Measurements from ENCODE around the gene SLC25A4. TPM values are rescaled to one million over a fixed set of nuclear protein-coding genes. Genes with fewer than 3 reads are reported as not detected.

The SLC25A4 gene
- total and polyA plus RNA-seq, 5 donors from 2014 or later: 2.5 to 8.8 (median 6.6) TPM

DNA sequence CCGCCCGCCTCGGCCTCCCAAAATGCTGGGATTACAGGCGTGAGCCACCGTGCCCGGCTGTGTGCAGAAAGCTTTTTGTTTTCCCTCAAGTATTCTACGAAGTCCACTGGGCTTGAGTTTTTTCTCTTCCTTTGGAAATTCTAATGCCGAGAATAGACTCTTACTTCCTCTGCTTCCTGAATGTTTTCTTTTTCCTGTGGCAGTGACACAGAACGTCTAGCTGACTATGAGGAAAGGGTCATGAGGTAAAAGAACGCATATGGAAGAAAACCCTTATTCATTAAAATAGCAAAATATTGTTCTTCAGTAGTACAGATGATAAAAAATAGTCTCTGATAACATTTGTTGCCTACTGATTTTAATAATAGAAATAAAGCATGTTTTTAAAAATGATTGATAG lies 4.9 kb upstream of the SLC25A4 start:
- no peak for ATAC-seq (ENCODE audit: low read depth in 2 of 2)
- Mint-ChIP-seq H3K27me3 (peaks cover 56% of the 10 kb centered on the region), H3K27ac (no peak overlapping the region), H3K36me3 (no peaks in the 10 kb centered on the region), H3K4me3 (no peak overlapping the region), H3K9me3 (peaks cover 0 to 1% (median 0%) of the 10 kb centered on the region in 7 donors), H3K4me1 (peaks cover 5 to 13% (median 12%) of the 10 kb centered on the region in 4 donors)
- Histone ChIP-seq H3K36me3 (ENCODE audit: control insufficient read depth, insufficient read depth, low read length) (no peaks in the 10 kb centered on the region), H3K4me3 (ENCODE audit: low read depth, low read length) (no peak overlapping the region), H3K27me3 (ENCODE audit: control insufficient read depth, insufficient read depth, low read length) (peaks cover 22% of the 10 kb centered on the region), H3K9me3 (ENCODE audit: control insufficient read depth in 2 of 2, low read length in 2 of 2) (no peaks in the 10 kb centered on the region), H3K4me1 (ENCODE audit: control insufficient read depth, insufficient read depth, low read length, poor library complexity, severe bottlenecking) (peaks cover 9% of the 10 kb centered on the region), H3K27ac (ENCODE audit: insufficient read depth, low read length, poor library complexity, severe bottlenecking) (no peak overlapping the region)
- DNase-seq: no peak

DNA sequence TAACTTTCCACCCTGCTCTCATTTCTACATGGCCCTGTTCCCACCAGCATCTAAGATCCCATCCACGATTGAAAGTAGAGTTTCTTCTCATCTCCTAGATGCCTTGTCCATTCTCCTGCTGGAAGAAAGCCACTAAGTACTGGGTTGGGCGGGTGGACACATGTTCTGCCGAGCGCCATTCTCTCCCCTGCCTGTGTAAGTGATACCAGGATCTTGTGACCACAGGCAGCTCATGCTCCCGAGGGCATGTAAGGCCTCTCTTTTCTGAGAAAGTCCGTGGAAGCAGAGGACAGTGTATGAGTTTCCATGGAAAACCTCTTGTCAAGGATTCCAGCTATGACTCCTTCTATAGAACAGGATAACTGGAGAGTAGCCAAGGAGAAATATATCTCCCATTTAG lies 3.3 kb upstream of the SLC25A4 start:
- no peak overlapping the region for H3K4me3 ChIP-seq (ENCODE audit: low read depth, low read length)
- no peaks in the 10 kb centered on the region for H3K9me3 ChIP-seq (ENCODE audit: control insufficient read depth in 2 of 2, low read length in 2 of 2)
- no peak overlapping the region for H3K27ac Mint-ChIP-seq
- H3K27me3 ChIP-seq (ENCODE audit: control insufficient read depth, insufficient read depth, low read length): peaks cover 25% of the 10 kb centered on the region
- H3K4me3 Mint-ChIP-seq: peak overlapping the region in 1 of 4 donors; percentile 43
- H3K4me1 ChIP-seq (ENCODE audit: control insufficient read depth, insufficient read depth, low read length, poor library complexity, severe bottlenecking): peaks cover 9% of the 10 kb centered on the region
- H3K27ac ChIP-seq (ENCODE audit: insufficient read depth, low read length, poor library complexity, severe bottlenecking): no peak overlapping the region
- H3K4me1 Mint-ChIP-seq: peaks cover 11 to 16% (median 12%) of the 10 kb centered on the region in 4 donors
- ATAC-seq (ENCODE audit: low read depth in 2 of 2): no peak
- no peaks in the 10 kb centered on the region for H3K36me3 ChIP-seq (ENCODE audit: control insufficient read depth, insufficient read depth, low read length)
- H3K36me3 Mint-ChIP-seq: no peaks in the 10 kb centered on the region
- peaks cover 0 to 2% (median 0%) of the 10 kb centered on the region in 7 donors for H3K9me3 Mint-ChIP-seq
- DNase-seq: no peak
- H3K27me3 Mint-ChIP-seq: peaks cover 53% of the 10 kb centered on the region

DNA sequence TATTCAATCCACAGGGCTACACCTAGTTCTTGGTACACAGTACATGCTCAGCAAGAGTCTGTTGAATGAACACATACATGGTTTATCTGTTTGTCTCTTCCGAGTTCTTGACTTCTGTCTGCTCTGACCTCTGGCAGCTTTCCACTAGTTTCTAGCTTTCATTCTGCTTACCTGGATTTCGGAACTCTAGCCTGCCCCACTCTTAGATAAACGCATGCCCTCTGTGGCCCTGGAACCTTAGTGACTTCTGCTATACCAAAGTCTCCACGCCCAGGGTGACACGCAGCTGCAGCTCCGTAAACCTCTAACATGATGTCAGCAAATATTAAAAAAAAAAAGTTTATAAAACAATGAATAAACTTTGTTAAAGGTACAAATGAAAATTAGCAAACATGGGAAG lies 1.3 kb upstream of the SLC25A4 start:
- H3K4me1 Mint-ChIP-seq: peaks cover 11 to 23% (median 12%) of the 10 kb centered on the region in 4 donors
- peak overlapping the region in 1 of 4 donors; percentile 92 for H3K4me3 Mint-ChIP-seq
- no peaks in the 10 kb centered on the region for H3K36me3 Mint-ChIP-seq
- no peak overlapping the region for H3K27ac Mint-ChIP-seq
- H3K9me3 Mint-ChIP-seq: peaks cover 0 to 2% (median 0%) of the 10 kb centered on the region in 7 donors
- peaks cover 54% of the 10 kb centered on the region for H3K27me3 Mint-ChIP-seq
- no peak overlapping the region for H3K27ac ChIP-seq (ENCODE audit: insufficient read depth, low read length, poor library complexity, severe bottlenecking)
- H3K36me3 ChIP-seq (ENCODE audit: control insufficient read depth, insufficient read depth, low read length): no peaks in the 10 kb centered on the region
- peaks cover 22% of the 10 kb centered on the region for H3K27me3 ChIP-seq (ENCODE audit: control insufficient read depth, insufficient read depth, low read length)
- DNase-seq (no peak), ATAC-seq (ENCODE audit: low read depth in 2 of 2) (no peak)
- no peaks in the 10 kb centered on the region for H3K9me3 ChIP-seq (ENCODE audit: control insufficient read depth in 2 of 2, low read length in 2 of 2)
- H3K4me3 ChIP-seq (ENCODE audit: low read depth, low read length): no peak overlapping the region
- H3K4me1 ChIP-seq (ENCODE audit: control insufficient read depth, insufficient read depth, low read length, poor library complexity, severe bottlenecking): peaks cover 9% of the 10 kb centered on the region

DNA sequence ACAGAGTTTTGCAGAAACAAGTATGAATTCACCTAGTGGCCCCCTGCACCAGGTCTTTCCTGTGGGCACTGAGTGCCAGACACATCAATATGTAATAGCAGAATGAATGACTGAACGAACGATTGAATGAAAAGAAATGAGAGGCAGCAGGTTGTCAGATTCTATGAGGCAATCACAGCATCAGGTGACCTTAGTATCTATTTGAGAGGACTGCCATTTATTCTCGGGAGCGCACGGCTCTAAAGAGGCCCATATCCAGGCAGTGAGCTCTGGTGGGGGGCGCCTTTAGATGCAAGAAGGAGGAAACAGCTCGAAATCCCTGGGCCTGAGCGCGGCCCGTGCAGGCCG lies 528 bp upstream of the SLC25A4 start:
- no peaks in the 10 kb centered on the region for H3K36me3 ChIP-seq (ENCODE audit: control insufficient read depth, insufficient read depth, low read length)
- H3K27ac ChIP-seq (ENCODE audit: insufficient read depth, low read length, poor library complexity, severe bottlenecking): peak overlapping the region; percentile 23
- peaks cover 9% of the 10 kb centered on the region for H3K4me1 ChIP-seq (ENCODE audit: control insufficient read depth, insufficient read depth, low read length, poor library complexity, severe bottlenecking)
- Mint-ChIP-seq H3K4me1 (peaks cover 11 to 23% (median 12%) of the 10 kb centered on the region in 4 donors), H3K9me3 (peaks cover 0 to 2% (median 0%) of the 10 kb centered on the region in 7 donors), H3K36me3 (no peaks in the 10 kb centered on the region), H3K27ac (peak overlapping the region; percentile 6 to 85 (median 75)), H3K4me3 (peak overlapping the region; percentile 81 to 92 (median 91)), H3K27me3 (peaks cover 46% of the 10 kb centered on the region)
- no peaks in the 10 kb centered on the region for H3K9me3 ChIP-seq (ENCODE audit: control insufficient read depth in 2 of 2, low read length in 2 of 2)
- DNase-seq: no peak
- H3K27me3 ChIP-seq (ENCODE audit: control insufficient read depth, insufficient read depth, low read length): peaks cover 22% of the 10 kb centered on the region
- peak overlapping the region; percentile 57 for H3K4me3 ChIP-seq (ENCODE audit: low read depth, low read length)
- peak; percentile 15 to 16 for ATAC-seq (ENCODE audit: low read depth in 2 of 2)

DNA sequence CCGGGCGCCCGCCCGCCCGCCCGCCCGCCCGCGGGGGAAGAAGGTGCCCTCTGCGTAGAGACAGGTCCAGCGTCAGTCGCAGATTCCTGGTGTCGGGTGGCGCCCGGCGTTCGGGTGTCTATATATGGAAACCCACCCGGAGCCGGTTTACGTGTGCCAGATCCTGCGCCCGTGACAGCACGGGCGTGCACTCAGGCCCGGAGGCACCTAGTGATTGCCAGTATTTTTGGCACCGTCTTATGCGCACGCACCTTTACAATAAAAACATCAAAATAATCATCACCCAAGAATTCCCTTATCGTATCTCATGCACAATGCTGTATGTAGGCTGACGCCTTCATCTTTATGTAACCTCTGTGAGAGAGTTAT lies 519 bp downstream of the SLC25A4 start:
- Mint-ChIP-seq H3K27ac (peak overlapping the region in 2 of 3 donors; percentile 21 to 58), H3K9me3 (peaks cover 0 to 2% (median 0%) of the 10 kb centered on the region in 7 donors), H3K27me3 (peaks cover 40% of the 10 kb centered on the region), H3K36me3 (no peaks in the 10 kb centered on the region), H3K4me1 (peaks cover 11 to 25% (median 13%) of the 10 kb centered on the region in 4 donors), H3K4me3 (peak overlapping the region; percentile 85 to 92 (median 87))
- Histone ChIP-seq H3K27ac (ENCODE audit: insufficient read depth, low read length, poor library complexity, severe bottlenecking) (no peak overlapping the region), H3K36me3 (ENCODE audit: control insufficient read depth, insufficient read depth, low read length) (no peaks in the 10 kb centered on the region), H3K4me3 (ENCODE audit: low read depth, low read length) (peak overlapping the region; percentile 70), H3K27me3 (ENCODE audit: control insufficient read depth, insufficient read depth, low read length) (peaks cover 20% of the 10 kb centered on the region), H3K9me3 (ENCODE audit: control insufficient read depth in 2 of 2, low read length in 2 of 2) (no peaks in the 10 kb centered on the region), H3K4me1 (ENCODE audit: control insufficient read depth, insufficient read depth, low read length, poor library complexity, severe bottlenecking) (peaks cover 9% of the 10 kb centered on the region)
- ATAC-seq (ENCODE audit: low read depth in 2 of 2) (peak; percentile 16 to 19), DNase-seq (peak in 2 of 3 donors; percentile 7 to 52)

DNA sequence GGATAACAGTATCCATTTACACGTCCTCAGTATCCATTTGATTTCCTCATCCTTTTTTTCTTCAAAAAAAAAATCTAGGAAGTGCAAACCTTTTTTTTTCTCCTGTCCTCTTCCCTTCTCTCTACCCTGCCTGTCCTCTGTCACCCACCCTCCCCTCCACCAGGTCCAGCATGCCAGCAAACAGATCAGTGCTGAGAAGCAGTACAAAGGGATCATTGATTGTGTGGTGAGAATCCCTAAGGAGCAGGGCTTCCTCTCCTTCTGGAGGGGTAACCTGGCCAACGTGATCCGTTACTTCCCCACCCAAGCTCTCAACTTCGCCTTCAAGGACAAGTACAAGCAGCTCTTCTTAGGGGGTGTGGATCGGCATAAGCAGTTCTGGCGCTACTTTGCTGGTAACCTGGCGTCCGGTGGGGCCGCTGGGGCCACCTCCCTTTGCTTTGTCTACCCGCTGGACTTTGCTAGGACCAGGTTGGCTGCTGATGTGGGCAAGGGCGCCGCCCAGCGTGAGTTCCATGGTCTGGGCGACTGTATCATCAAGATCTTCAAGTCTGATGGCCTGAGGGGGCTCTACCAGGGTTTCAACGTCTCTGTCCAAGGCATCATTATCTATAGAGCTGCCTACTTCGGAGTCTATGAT lies 1.7 kb downstream of the SLC25A4 start:
- DNase-seq (no peak), ATAC-seq (ENCODE audit: low read depth in 2 of 2) (no peak)
- Mint-ChIP-seq H3K27me3 (peaks cover 30% of the 10 kb centered on the region), H3K9me3 (peaks cover 0 to 2% (median 0%) of the 10 kb centered on the region in 7 donors), H3K27ac (no peak overlapping the region), H3K4me3 (peak overlapping the region; percentile 62 to 92 (median 84)), H3K4me1 (peaks cover 11 to 25% (median 13%) of the 10 kb centered on the region in 4 donors), H3K36me3 (no peaks in the 10 kb centered on the region)
- H3K27ac ChIP-seq (ENCODE audit: insufficient read depth, low read length, poor library complexity, severe bottlenecking): no peak overlapping the region
- H3K4me1 ChIP-seq (ENCODE audit: control insufficient read depth, insufficient read depth, low read length, poor library complexity, severe bottlenecking): peaks cover 9% of the 10 kb centered on the region
- H3K9me3 ChIP-seq (ENCODE audit: control insufficient read depth in 2 of 2, low read length in 2 of 2): no peaks in the 10 kb centered on the region
- no peaks in the 10 kb centered on the region for H3K36me3 ChIP-seq (ENCODE audit: control insufficient read depth, insufficient read depth, low read length)
- no peak overlapping the region for H3K4me3 ChIP-seq (ENCODE audit: low read depth, low read length)
- H3K27me3 ChIP-seq (ENCODE audit: control insufficient read depth, insufficient read depth, low read length): peaks cover 12% of the 10 kb centered on the region

DNA sequence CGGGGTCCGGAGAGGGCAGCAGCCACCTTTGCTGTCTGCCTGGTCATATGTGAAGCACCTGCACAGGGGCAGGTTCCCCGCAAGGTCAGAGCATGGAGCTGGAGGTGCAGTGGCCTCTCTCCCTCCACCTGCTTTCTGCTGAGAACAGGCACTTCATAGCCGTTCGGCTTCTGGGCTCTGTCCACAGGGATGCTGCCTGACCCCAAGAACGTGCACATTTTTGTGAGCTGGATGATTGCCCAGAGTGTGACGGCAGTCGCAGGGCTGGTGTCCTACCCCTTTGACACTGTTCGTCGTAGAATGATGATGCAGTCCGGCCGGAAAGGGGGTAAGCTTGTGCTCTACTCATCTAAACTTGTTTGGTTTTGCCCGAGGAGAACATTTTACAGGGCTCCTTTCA lies 2.5 kb downstream of the SLC25A4 start:
- H3K4me1 Mint-ChIP-seq: peaks cover 11 to 29% (median 14%) of the 10 kb centered on the region in 4 donors
- Histone ChIP-seq H3K4me1 (ENCODE audit: control insufficient read depth, insufficient read depth, low read length, poor library complexity, severe bottlenecking) (peaks cover 9% of the 10 kb centered on the region), H3K27me3 (ENCODE audit: control insufficient read depth, insufficient read depth, low read length) (peaks cover 8% of the 10 kb centered on the region), H3K36me3 (ENCODE audit: control insufficient read depth, insufficient read depth, low read length) (peaks cover 7% of the 10 kb centered on the region), H3K4me3 (ENCODE audit: low read depth, low read length) (no peak overlapping the region), H3K9me3 (ENCODE audit: control insufficient read depth in 2 of 2, low read length in 2 of 2) (no peaks in the 10 kb centered on the region), H3K27ac (ENCODE audit: insufficient read depth, low read length, poor library complexity, severe bottlenecking) (no peak overlapping the region)
- ATAC-seq (ENCODE audit: low read depth in 2 of 2) (no peak), DNase-seq (no peak)
- H3K4me3 Mint-ChIP-seq: peak overlapping the region in 1 of 4 donors; percentile 92
- peaks cover 26% of the 10 kb centered on the region for H3K27me3 Mint-ChIP-seq
- H3K27ac Mint-ChIP-seq: no peak overlapping the region
- peaks cover 0 to 2% (median 0%) of the 10 kb centered on the region in 7 donors for H3K9me3 Mint-ChIP-seq
- no peaks in the 10 kb centered on the region for H3K36me3 Mint-ChIP-seq

DNA sequence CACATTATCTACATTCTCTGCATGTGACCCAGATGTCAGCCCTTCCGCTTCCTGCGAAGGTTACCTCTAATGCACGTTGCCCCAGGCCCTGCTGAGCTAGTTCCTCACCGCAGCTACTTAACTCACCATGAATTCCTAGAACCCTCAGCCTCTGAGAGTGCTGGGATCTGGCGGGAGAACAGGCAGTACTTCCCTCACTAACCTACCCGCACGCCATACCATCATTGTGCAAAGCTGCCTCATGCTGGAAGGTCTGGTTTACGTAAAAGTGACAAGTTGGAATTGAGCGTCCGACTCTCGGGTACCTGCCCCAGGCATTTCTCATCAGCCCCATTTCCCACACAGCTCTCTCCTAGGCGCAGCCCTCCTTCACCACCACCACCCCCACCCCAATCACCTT lies 6.3 kb downstream of the SLC25A4 start:
- H3K27ac Mint-ChIP-seq: no peak overlapping the region
- H3K4me3 ChIP-seq (ENCODE audit: low read depth, low read length): no peak overlapping the region

More for the DNA sequence above, 6.3 kb downstream of the SLC25A4 start:
- Histone ChIP-seq H3K36me3 (ENCODE audit: control insufficient read depth, insufficient read depth, low read length) (peaks cover 17% of the 10 kb centered on the region), H3K27ac (ENCODE audit: insufficient read depth, low read length, poor library complexity, severe bottlenecking) (no peak overlapping the region), H3K27me3 (ENCODE audit: control insufficient read depth, insufficient read depth, low read length) (no peaks in the 10 kb centered on the region), H3K9me3 (ENCODE audit: control insufficient read depth in 2 of 2, low read length in 2 of 2) (no peaks in the 10 kb centered on the region), H3K4me1 (ENCODE audit: control insufficient read depth, insufficient read depth, low read length, poor library complexity, severe bottlenecking) (no peaks in the 10 kb centered on the region)
- ATAC-seq (ENCODE audit: low read depth in 2 of 2): no peak
- H3K4me1 Mint-ChIP-seq: peaks cover 0 to 16% (median 6%) of the 10 kb centered on the region in 4 donors
- DNase-seq: no peak
- H3K27me3 Mint-ChIP-seq: peaks cover 7% of the 10 kb centered on the region
- no peaks in the 10 kb centered on the region for H3K9me3 Mint-ChIP-seq
- H3K4me3 Mint-ChIP-seq: no peak overlapping the region
- H3K36me3 Mint-ChIP-seq: peaks cover 20% of the 10 kb centered on the region
